ENCODE results near the gene REV1.

REV1 gene

GRCh38 chr2:99398303-99398702, 91.5 kb downstream of the REV1 start:
- ChIA-PET CTCF (no interaction called here), POLR2A (ENCODE audit: low non-redundant PET) (no interaction called here)
- TF ChIP-seq, protein P1, sequence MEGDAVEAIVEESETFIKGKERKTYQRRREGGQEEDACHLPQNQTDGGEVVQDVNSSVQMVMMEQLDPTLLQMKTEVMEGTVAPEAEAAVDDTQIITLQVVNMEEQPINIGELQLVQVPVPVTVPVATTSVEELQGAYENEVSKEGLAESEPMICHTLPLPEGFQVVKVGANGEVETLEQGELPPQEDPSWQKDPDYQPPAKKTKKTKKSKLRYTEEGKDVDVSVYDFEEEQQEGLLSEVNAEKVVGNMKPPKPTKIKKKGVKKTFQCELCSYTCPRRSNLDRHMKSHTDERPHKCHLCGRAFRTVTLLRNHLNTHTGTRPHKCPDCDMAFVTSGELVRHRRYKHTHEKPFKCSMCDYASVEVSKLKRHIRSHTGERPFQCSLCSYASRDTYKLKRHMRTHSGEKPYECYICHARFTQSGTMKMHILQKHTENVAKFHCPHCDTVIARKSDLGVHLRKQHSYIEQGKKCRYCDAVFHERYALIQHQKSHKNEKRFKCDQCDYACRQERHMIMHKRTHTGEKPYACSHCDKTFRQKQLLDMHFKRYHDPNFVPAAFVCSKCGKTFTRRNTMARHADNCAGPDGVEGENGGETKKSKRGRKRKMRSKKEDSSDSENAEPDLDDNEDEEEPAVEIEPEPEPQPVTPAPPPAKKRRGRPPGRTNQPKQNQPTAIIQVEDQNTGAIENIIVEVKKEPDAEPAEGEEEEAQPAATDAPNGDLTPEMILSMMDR (conservative IDR thresholded peaks at IDR 0.05; ENCODE audit: low read depth) = no peak
- DNase-seq (ENCODE audit: low spot score) = no peak
- no peak overlapping the region for H3K27ac ChIP-seq

DNA sequence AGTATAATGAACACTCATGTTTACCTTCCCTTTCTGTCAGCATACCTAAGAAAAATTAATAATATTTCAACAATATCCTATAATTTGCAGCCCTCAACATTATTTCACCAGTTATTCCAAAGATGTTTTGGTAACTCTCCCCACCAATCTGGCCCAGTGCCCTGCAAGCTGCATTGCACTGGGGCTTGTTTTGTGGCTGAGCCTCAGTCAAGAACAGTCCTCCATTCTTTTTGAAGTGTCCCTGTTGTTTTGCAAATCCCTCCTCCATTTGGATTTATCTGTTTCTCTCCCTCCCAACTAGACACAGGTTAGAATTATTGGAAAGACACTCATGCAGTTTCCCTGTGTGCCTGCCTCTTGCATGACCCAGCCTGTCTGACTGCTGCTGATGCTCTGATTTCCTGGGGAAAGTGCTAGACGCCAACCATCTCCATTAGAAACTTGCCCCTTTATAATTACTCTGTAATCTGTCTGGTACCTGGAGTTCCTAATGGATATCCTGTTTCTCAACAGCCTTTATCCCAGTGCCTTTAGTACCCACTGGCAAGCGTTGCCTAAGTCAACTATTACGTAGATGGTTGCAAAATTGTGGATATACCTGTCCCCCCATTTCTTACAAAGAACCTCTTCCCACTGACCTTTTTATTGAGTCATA, 92.4 kb downstream of the REV1 start:
- no peak for DNase-seq (ENCODE audit: low spot score)
- H3K27ac ChIP-seq = no peak overlapping the region
- ChIA-PET CTCF (no interaction called here), POLR2A (ENCODE audit: low non-redundant PET) (no interaction called here)
- TF ChIP-seq, protein P1 (conservative IDR thresholded peaks at IDR 0.05; ENCODE audit: low read depth) = no peak

GRCh38 chr2:99395589-99396130, 94.2 kb downstream of the REV1 start:
- no peak for DNase-seq (ENCODE audit: low spot score)
- TF ChIP-seq, protein P1 (conservative IDR thresholded peaks at IDR 0.05; ENCODE audit: low read depth) = no peak
- ChIA-PET CTCF (interaction anchor here (0.6 kb wide), 2 partner anchors 95 to 720 kb away, joined by 4 read pairs; partner anchors contain the start of gene REV1), POLR2A (ENCODE audit: low non-redundant PET) (no interaction called here)
- no peak overlapping the region for H3K27ac ChIP-seq

GRCh38 chr2:99389946-99390345, 99.9 kb downstream of the REV1 start:
- no peak overlapping the region for H3K27ac ChIP-seq
- ChIA-PET POLR2A (ENCODE audit: low non-redundant PET) (no interaction called here), CTCF (no interaction called here)
- DNase-seq (ENCODE audit: low spot score) = no peak
- TF ChIP-seq, protein P1 (conservative IDR thresholded peaks at IDR 0.05; ENCODE audit: low read depth) = no peak

DNA sequence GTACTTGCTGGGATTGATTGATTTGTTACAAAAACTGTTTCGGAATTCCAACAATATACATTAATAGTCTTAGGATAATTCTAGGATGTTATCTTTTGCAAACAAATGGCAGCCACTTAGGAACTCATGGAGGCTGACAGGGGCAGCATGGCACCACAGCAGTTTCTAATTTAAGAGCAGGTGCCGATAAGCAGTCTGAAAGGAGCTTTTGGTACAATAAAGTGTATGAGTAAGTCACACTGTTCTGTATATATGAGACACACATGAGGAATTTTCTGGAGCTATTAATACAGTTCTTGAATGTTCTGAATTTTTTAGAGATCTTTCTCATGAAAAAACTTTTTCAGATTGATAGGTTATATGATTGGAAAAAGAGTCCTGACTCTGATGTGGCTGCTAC, 100.4 kb downstream of the REV1 start:
- ChIA-PET POLR2A (ENCODE audit: low non-redundant PET) (no interaction called here), CTCF (no interaction called here)
- TF ChIP-seq, protein P1 (conservative IDR thresholded peaks at IDR 0.05; ENCODE audit: low read depth) = no peak
- no peak overlapping the region for H3K27ac ChIP-seq
- no peak for DNase-seq (ENCODE audit: low spot score)

- TF ChIP-seq, protein P1 (conservative IDR thresholded peaks at IDR 0.05; ENCODE audit: low read depth) = no peak
- H3K27ac ChIP-seq = no peak overlapping the region
- POLR2A ChIA-PET (ENCODE audit: low non-redundant PET) = no interaction called here
- CTCF ChIA-PET = no interaction called here
- DNase-seq (ENCODE audit: low spot score) = no peak
Measured at GRCh38 chr2:99388892-99389291, 100.9 kb downstream of the REV1 start.
